Caco-2 (cell line): ENCODE results near the gene PDCD4. TPM values are rescaled to one million over a fixed set of nuclear protein-coding genes. Genes with fewer than 3 reads are reported as not detected.
A peak's percentile ranks its signal among the peaks of the same experiment; 100 is the strongest.

Source experiments
- BruUV-seq: library from RNA; stranded (reverse); fragments of 400-500 nt; replicated peaks from 2 replicates; lab custom pipeline; 2021; lab: Mats Ljungman, UMichigan
- CTCF ChIA-PET: fragments of 300-600 bp; sonication (Branson Sonifier 250); formaldehyde crosslinking; loops from one replicate; lab custom pipeline; 2022; ENCODE audit warnings: antibody characterized with exemption; lab: Charles Lee
- POLR2A ChIA-PET: fragments of 300-600 bp; sonication (Branson Sonifier 250); formaldehyde crosslinking; loops from one replicate; lab custom pipeline; 2022; ENCODE audit warnings: antibody characterized with exemption; lab: Charles Lee
- DNase-seq, 2 experiments: peaks; one replicate each; pipeline versions ENCODE4 v3.0.0 to v3.0.0-alpha.2; 2020 to 2022
- H3K27me3 ChIP-seq: replicated peaks from 2 replicates; pipeline ENCODE4 v1.6.0; 2011; ENCODE audit warnings: low read length; ENCODE audit not compliant: control insufficient read depth, insufficient read depth
- H3K36me3 ChIP-seq: 2 replicates; pipeline ENCODE4 v1.5.1; 2011; ENCODE audit warnings: low read length; ENCODE audit not compliant: control insufficient read depth, insufficient read depth
- H3K4me1 ChIP-seq: fragments of 250-450 bp; sonication (Bioruptor Pico); 2 replicates; pipeline ENCODE4 v1.5.1; 2020; ENCODE audit warnings: mild to moderate bottlenecking
- H3K4me3 ChIP-seq: 2 replicates; pipeline ENCODE4 v1.5.1; 2011; ENCODE audit warnings: low read depth, mild to moderate bottlenecking, control low read depth, low read length
- H3K9me3 ChIP-seq: fragments of 250-450 bp; sonication (Bioruptor Pico); 2 replicates; pipeline ENCODE4 v1.5.1; 2020; ENCODE audit warnings: mild to moderate bottlenecking, moderate library complexity
- H3K27ac Mint-ChIP-seq: one replicate; pipeline ENCODE4 v1.8.0; 2022; ENCODE audit warnings: mixed read lengths; ENCODE audit not compliant: unreplicated experiment
- H3K27me3 Mint-ChIP-seq: one replicate; pipeline ENCODE4 v1.8.0; 2022; ENCODE audit warnings: mixed read lengths; ENCODE audit not compliant: insufficient read depth, unreplicated experiment
- H3K36me3 Mint-ChIP-seq: one replicate; pipeline ENCODE4 v1.8.0; 2022; ENCODE audit warnings: mild to moderate bottlenecking, mixed read lengths; ENCODE audit not compliant: insufficient read depth, unreplicated experiment
- H3K4me1 Mint-ChIP-seq: one replicate; pipeline ENCODE4 v1.8.0; 2022; ENCODE audit warnings: low read depth, mixed read lengths; ENCODE audit not compliant: unreplicated experiment
- H3K4me3 Mint-ChIP-seq: one replicate; pipeline ENCODE4 v1.8.0; 2022; ENCODE audit warnings: mild to moderate bottlenecking, moderate library complexity, mixed read lengths; ENCODE audit not compliant: unreplicated experiment
- H3K9me3 Mint-ChIP-seq: one replicate; pipeline ENCODE4 v1.8.0; 2022; ENCODE audit warnings: mixed read lengths; ENCODE audit not compliant: unreplicated experiment
- CTCF ChIP-seq, 2 experiments: fragments of 200-600 bp in 1 of 2; IDR thresholded peaks; 1 replicate in 1 of 2; 2 replicates in 1 of 2; pipeline versions ENCODE4 v1.5.1 to v1.8.0; 2011 to 2022; ENCODE audit warnings: antibody characterized with exemption in 1 of 2, control low read depth in 1 of 2, inconsistent platforms in 1 of 2, low read depth in 1 of 2, low read length in 1 of 2, mild to moderate bottlenecking in 1 of 2, moderate library complexity in 1 of 2; ENCODE audit not compliant: insufficient read depth in 1 of 2, severe bottlenecking in 1 of 2, unreplicated experiment in 1 of 2
- intact Hi-C: fragments of 100-400 bp; cut with micrococcal nuclease; formaldehyde crosslinking; loops from one replicate; pipeline ENCODE4 v1.10.0; 2022; ENCODE audit not compliant: unreplicated experiment
- total RNA-seq: library from RNA; stranded (reverse); gene quantifications from 2 replicates; pipeline ENCODE4 v1.2.3, GENCODE V29; 2022

Gene PDCD4
- total RNA-seq, 1 experiment from 2014 or later: 66.1 TPM

GRCh38 chr10:110843031-110843430 lies 28.7 kb upstream of the PDCD4 start:
- Mint-ChIP-seq H3K27me3 (no peaks in the 10 kb centered on the region), H3K36me3 (no peaks in the 10 kb centered on the region), H3K4me3 (no peak overlapping the region), H3K4me1 (peaks cover 27% of the 10 kb centered on the region), H3K27ac (no peak overlapping the region), H3K9me3 (no peaks in the 10 kb centered on the region)
- peaks cover 17% of the 10 kb centered on the region for H3K4me1 ChIP-seq
- no peaks in the 10 kb centered on the region for H3K9me3 ChIP-seq
- intact Hi-C loops: no loop called here
- BruUV-seq: no TSS peak
- H3K4me3 ChIP-seq: no peak overlapping the region
- ChIA-PET POLR2A (no interaction called here), CTCF (no interaction called here)
- DNase-seq: no peak
- no peaks in the 10 kb centered on the region for H3K36me3 ChIP-seq
- no peaks in the 10 kb centered on the region for H3K27me3 ChIP-seq
- TF ChIP-seq CTCF (IDR thresholded peaks at IDR 0.05; ENCODE audit: insufficient read depth in 1 of 2, low read depth in 1 of 2, low read length in 1 of 2, severe bottlenecking in 1 of 2, unreplicated experiment in 1 of 2): no peak

GRCh38 chr10:110843796-110844616 lies 27.7 kb upstream of the PDCD4 start:
- no TSS peak for BruUV-seq
- no peaks in the 10 kb centered on the region for H3K27me3 ChIP-seq
- Mint-ChIP-seq H3K27ac (peak overlapping the region; percentile 45), H3K27me3 (no peaks in the 10 kb centered on the region), H3K4me1 (peaks cover 27% of the 10 kb centered on the region), H3K9me3 (no peaks in the 10 kb centered on the region), H3K36me3 (no peaks in the 10 kb centered on the region), H3K4me3 (no peak overlapping the region)
- no peak for TF ChIP-seq CTCF (IDR thresholded peaks at IDR 0.05; ENCODE audit: insufficient read depth in 1 of 2, low read depth in 1 of 2, low read length in 1 of 2, severe bottlenecking in 1 of 2, unreplicated experiment in 1 of 2)
- peaks cover 17% of the 10 kb centered on the region for H3K4me1 ChIP-seq
- intact Hi-C loops: no loop called here
- ChIA-PET POLR2A (no interaction called here), CTCF (no interaction called here)
- no peak for DNase-seq
- no peak overlapping the region for H3K4me3 ChIP-seq
- no peaks in the 10 kb centered on the region for H3K36me3 ChIP-seq
- H3K9me3 ChIP-seq: no peaks in the 10 kb centered on the region

GRCh38 chr10:110844617-110844881 lies 27.2 kb upstream of the PDCD4 start:
- peak overlapping the region; percentile 45 for H3K27ac Mint-ChIP-seq
- no peaks in the 10 kb centered on the region for H3K36me3 ChIP-seq
- intact Hi-C loops: no loop called here
- no peak overlapping the region for H3K4me3 Mint-ChIP-seq
- no peak overlapping the region for H3K4me3 ChIP-seq
- H3K9me3 ChIP-seq: no peaks in the 10 kb centered on the region
- no peak for DNase-seq
- POLR2A ChIA-PET: no interaction called here
- no TSS peak for BruUV-seq
- H3K4me1 Mint-ChIP-seq: peaks cover 27% of the 10 kb centered on the region
- no peaks in the 10 kb centered on the region for H3K9me3 Mint-ChIP-seq
- no peaks in the 10 kb centered on the region for H3K27me3 ChIP-seq
- CTCF ChIA-PET: no interaction called here
- no peak for TF ChIP-seq CTCF (IDR thresholded peaks at IDR 0.05; ENCODE audit: insufficient read depth in 1 of 2, low read depth in 1 of 2, low read length in 1 of 2, severe bottlenecking in 1 of 2, unreplicated experiment in 1 of 2)
- H3K27me3 Mint-ChIP-seq: no peaks in the 10 kb centered on the region
- peaks cover 17% of the 10 kb centered on the region for H3K4me1 ChIP-seq
- no peaks in the 10 kb centered on the region for H3K36me3 Mint-ChIP-seq
